Measurements from ENCODE around the gene CDH22.

CDH22 gene

GRCh38 chr20:46333161-46333991 lies 25.1 kb upstream of the CDH22 start:
- Histone ChIP-seq H3K27ac (peak overlapping the region; percentile 92), H3K36me3 (no peaks in the 10 kb centered on the region), H3K4me3 (ENCODE audit: low read depth, low read length) (no peak overlapping the region), H3K9me3 (ENCODE audit: severe bottlenecking) (no peaks in the 10 kb centered on the region), H3K27me3 (ENCODE audit: insufficient read depth, low read depth, severe bottlenecking) (no peaks in the 10 kb centered on the region)
- DNase-seq = no peak
- TF ChIP-seq CTCF (IDR thresholded peaks at IDR 0.05; ENCODE audit: low read depth, low read length) = no peak

- no peaks in the 10 kb centered on the region for H3K36me3 ChIP-seq
- H3K27me3 ChIP-seq (ENCODE audit: insufficient read depth, low read depth, severe bottlenecking) = no peaks in the 10 kb centered on the region
- no peaks in the 10 kb centered on the region for H3K9me3 ChIP-seq (ENCODE audit: severe bottlenecking)
- no peak for TF ChIP-seq CTCF (IDR thresholded peaks at IDR 0.05; ENCODE audit: low read depth, low read length)
- H3K27ac ChIP-seq = peak overlapping the region; percentile 92
- DNase-seq = peak; percentile 85
- no peak overlapping the region for H3K4me3 ChIP-seq (ENCODE audit: low read depth, low read length)
Measured at GRCh38 chr20:46332373-46333160, 24.3 kb upstream of the CDH22 start.

- Histone ChIP-seq H3K9me3 (ENCODE audit: severe bottlenecking) (no peaks in the 10 kb centered on the region), H3K4me3 (ENCODE audit: low read depth, low read length) (no peak overlapping the region), H3K27ac (peak overlapping the region; percentile 92), H3K27me3 (ENCODE audit: insufficient read depth, low read depth, severe bottlenecking) (no peaks in the 10 kb centered on the region), H3K36me3 (no peaks in the 10 kb centered on the region)
- TF ChIP-seq CTCF (IDR thresholded peaks at IDR 0.05; ENCODE audit: low read depth, low read length) = no peak
- peak; percentile 43 for DNase-seq
Measured at GRCh38 chr20:46331611-46332361, 23.5 kb upstream of the CDH22 start.

GRCh38 chr20:46330831-46331371 lies 22.6 kb upstream of the CDH22 start:
- peak overlapping the region; percentile 92; the same call in 1 of the 2 replicates for H3K27ac ChIP-seq
- TF ChIP-seq CTCF (IDR thresholded peaks at IDR 0.05; ENCODE audit: low read depth, low read length) = no peak
- H3K4me3 ChIP-seq (ENCODE audit: low read depth, low read length) = no peak overlapping the region
- no peak for DNase-seq
- H3K27me3 ChIP-seq (ENCODE audit: insufficient read depth, low read depth, severe bottlenecking) = no peaks in the 10 kb centered on the region
- no peaks in the 10 kb centered on the region for H3K36me3 ChIP-seq
- H3K9me3 ChIP-seq (ENCODE audit: severe bottlenecking) = no peaks in the 10 kb centered on the region

- Histone ChIP-seq H3K36me3 (no peaks in the 10 kb centered on the region), H3K9me3 (ENCODE audit: severe bottlenecking) (no peaks in the 10 kb centered on the region), H3K27ac (peak overlapping the region; percentile 29; the same call in 1 of the 2 replicates), H3K4me3 (ENCODE audit: low read depth, low read length) (no peak overlapping the region), H3K27me3 (ENCODE audit: insufficient read depth, low read depth, severe bottlenecking) (no peaks in the 10 kb centered on the region)
- TF ChIP-seq CTCF (IDR thresholded peaks at IDR 0.05; ENCODE audit: low read depth, low read length) = no peak
- no peak for DNase-seq
Measured at GRCh38 chr20:46330072-46330763, 21.9 kb upstream of the CDH22 start.

All from WERI-Rb-1 (cell line).